Measurements from ENCODE around the gene TRAK2. TPM values are rescaled to one million over a fixed set of nuclear protein-coding genes. Genes with fewer than 3 reads are reported as not detected.

Gene TRAK2
- total RNA-seq, 2 donors from 2014 or later: 14.8 to 15.2 TPM

DNA sequence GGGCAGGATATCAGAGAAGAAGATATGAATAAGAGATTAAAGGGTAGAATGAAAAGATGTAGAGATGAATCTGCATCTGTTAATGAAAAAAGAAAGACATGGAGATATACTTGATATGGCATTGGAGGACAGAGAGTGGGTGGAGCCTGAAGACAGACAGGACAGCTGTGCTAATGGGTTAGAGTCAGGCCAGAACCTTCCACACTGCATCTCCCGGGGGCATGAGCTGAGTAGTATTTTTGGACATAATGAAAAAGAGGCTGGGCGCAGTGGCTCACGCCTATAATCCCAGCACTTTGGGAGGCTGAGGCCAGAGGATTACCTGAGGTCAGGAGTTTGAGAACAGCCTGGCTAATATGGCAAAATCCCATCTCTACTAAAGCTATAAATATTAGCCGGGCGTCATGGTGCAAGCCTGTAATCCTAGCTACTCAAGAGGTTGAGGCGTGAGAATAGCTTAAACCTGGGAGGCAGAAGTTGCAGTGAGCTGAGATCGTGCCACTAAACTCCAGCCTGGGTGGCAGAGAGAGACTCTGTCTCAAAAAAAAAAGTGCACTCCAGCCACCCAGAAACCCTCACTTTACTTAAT lies 105.5 kb downstream of the TRAK2 start:
- Histone ChIP-seq H3K4me1 (ENCODE audit: control insufficient read depth, insufficient read depth, low read length) (no peaks in the 10 kb centered on the region), H3K9ac (ENCODE audit: extremely low read depth, low read length, poor library complexity, severe bottlenecking) (no peak overlapping the region), H3K9me3 (ENCODE audit: control insufficient read depth, low read length) (no peaks in the 10 kb centered on the region), H3K4me3 (ENCODE audit: low read length) (no peak overlapping the region), H3K27ac (ENCODE audit: low read depth, low read length) (no peak overlapping the region), H3K36me3 (ENCODE audit: control insufficient read depth, insufficient read depth, low read length) (no peaks in the 10 kb centered on the region), H3K27me3 (ENCODE audit: control insufficient read depth, insufficient read depth, low read length, poor library complexity, severe bottlenecking) (peaks cover 46% of the 10 kb centered on the region)
- Mint-ChIP-seq H3K36me3 (ENCODE audit: low read depth) (no peaks in the 10 kb centered on the region), H3K4me3 (no peak overlapping the region), H3K27me3 (ENCODE audit: insufficient read depth) (peaks cover 44% of the 10 kb centered on the region), H3K9me3 (no peaks in the 10 kb centered on the region), H3K4me1 (peaks cover 7% of the 10 kb centered on the region), H3K27ac (no peak overlapping the region)
- no peak for DNase-seq
- WGBS, 2 experiments (ENCODE audit: insufficient coverage in 1 of 2, insufficient read length in 1 of 2): 94 to 100% methylated on average over 5 to 7 of the region's 7 CpGs
- TF ChIP-seq, protein P1, sequence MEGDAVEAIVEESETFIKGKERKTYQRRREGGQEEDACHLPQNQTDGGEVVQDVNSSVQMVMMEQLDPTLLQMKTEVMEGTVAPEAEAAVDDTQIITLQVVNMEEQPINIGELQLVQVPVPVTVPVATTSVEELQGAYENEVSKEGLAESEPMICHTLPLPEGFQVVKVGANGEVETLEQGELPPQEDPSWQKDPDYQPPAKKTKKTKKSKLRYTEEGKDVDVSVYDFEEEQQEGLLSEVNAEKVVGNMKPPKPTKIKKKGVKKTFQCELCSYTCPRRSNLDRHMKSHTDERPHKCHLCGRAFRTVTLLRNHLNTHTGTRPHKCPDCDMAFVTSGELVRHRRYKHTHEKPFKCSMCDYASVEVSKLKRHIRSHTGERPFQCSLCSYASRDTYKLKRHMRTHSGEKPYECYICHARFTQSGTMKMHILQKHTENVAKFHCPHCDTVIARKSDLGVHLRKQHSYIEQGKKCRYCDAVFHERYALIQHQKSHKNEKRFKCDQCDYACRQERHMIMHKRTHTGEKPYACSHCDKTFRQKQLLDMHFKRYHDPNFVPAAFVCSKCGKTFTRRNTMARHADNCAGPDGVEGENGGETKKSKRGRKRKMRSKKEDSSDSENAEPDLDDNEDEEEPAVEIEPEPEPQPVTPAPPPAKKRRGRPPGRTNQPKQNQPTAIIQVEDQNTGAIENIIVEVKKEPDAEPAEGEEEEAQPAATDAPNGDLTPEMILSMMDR (conservative IDR thresholded peaks at IDR 0.05): no peak

DNA sequence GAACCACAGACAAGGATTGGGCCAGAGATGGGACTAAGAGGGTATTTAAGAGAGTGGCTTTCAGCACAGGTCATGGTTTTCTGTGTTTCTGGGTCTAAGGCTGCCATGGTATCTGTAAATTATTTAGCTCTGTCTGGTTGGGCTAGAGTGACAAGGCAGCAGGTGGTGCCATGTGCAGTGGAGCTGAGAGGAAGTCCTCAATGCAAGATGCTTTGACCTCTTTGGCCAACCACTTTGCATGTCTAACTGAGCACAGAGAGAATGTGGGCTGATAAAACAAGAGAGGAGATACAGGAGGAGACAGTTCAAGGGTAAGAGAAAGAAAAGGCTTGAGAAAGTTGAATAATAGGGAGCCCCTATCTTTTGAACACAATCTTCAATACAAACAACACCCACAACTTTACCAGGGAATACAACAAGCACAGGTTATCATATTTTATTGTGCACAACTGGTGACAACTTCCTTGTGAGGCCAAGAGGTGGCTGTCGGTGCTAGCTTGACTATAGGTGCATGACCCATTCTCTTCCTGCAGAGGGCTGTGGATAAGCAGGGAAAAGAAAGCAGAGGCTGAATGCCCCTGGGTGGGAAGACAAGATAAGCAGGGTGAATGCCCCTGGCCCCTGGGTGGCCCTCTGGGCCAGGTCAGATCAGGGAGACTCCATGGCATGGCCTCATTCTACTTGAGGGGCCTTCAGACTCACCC lies 106.4 kb downstream of the TRAK2 start:
- Mint-ChIP-seq H3K36me3 (ENCODE audit: low read depth) (no peaks in the 10 kb centered on the region), H3K9me3 (no peaks in the 10 kb centered on the region), H3K4me3 (no peak overlapping the region), H3K27ac (no peak overlapping the region), H3K27me3 (ENCODE audit: insufficient read depth) (peaks cover 36% of the 10 kb centered on the region), H3K4me1 (peaks cover 7% of the 10 kb centered on the region)
- H3K36me3 ChIP-seq (ENCODE audit: control insufficient read depth, insufficient read depth, low read length): no peaks in the 10 kb centered on the region
- H3K9me3 ChIP-seq (ENCODE audit: control insufficient read depth, low read length): no peaks in the 10 kb centered on the region
- TF ChIP-seq, protein P1 (conservative IDR thresholded peaks at IDR 0.05): peak; percentile 66
- H3K27ac ChIP-seq (ENCODE audit: low read depth, low read length): no peak overlapping the region
- DNase-seq: peak; percentile 65
- H3K4me3 ChIP-seq (ENCODE audit: low read length): no peak overlapping the region
- H3K27me3 ChIP-seq (ENCODE audit: control insufficient read depth, insufficient read depth, low read length, poor library complexity, severe bottlenecking): peaks cover 37% of the 10 kb centered on the region
- H3K4me1 ChIP-seq (ENCODE audit: control insufficient read depth, insufficient read depth, low read length): no peaks in the 10 kb centered on the region
- H3K9ac ChIP-seq (ENCODE audit: extremely low read depth, low read length, poor library complexity, severe bottlenecking): no peak overlapping the region
- WGBS, 2 experiments (ENCODE audit: insufficient coverage in 1 of 2, insufficient read length in 1 of 2): 88% methylated on average over 1 of the region's 1 CpG; no CpG with 5 or more reads in 1 of the 2 experiments

DNA sequence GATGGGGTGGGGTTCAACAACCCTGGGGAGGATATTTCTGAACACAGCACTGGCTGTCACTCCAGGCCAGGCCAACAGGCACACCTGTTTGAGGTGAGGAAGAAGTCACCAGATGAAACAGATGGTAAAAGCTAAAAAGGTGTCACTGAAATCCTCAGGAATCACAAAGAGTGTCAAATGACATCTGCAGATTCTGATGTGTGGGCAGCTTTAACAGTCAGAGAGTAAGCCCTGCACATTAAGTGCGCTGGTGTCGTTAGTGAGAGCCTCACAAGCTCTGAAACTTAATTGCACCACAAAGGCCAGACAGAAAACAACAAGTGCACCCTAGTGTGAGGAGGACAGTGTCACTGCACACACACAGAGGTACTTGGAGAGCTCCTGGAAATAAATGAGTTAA lies 107.7 kb downstream of the TRAK2 start:
- no peak for DNase-seq

More for the DNA sequence above, 107.7 kb downstream of the TRAK2 start:
- WGBS, 2 experiments (ENCODE audit: insufficient coverage in 1 of 2, insufficient read length in 1 of 2): 80 to 85% methylated on average over 2 of the region's 2 CpGs
- no peak overlapping the region for H3K4me3 ChIP-seq (ENCODE audit: low read length)
- no peaks in the 10 kb centered on the region for H3K9me3 ChIP-seq (ENCODE audit: control insufficient read depth, low read length)
- no peak overlapping the region for H3K27ac Mint-ChIP-seq
- no peak overlapping the region for H3K27ac ChIP-seq (ENCODE audit: low read depth, low read length)
- TF ChIP-seq, protein P1 (conservative IDR thresholded peaks at IDR 0.05): no peak
- H3K4me3 Mint-ChIP-seq: no peak overlapping the region
- no peak overlapping the region for H3K9ac ChIP-seq (ENCODE audit: extremely low read depth, low read length, poor library complexity, severe bottlenecking)
- no peaks in the 10 kb centered on the region for H3K9me3 Mint-ChIP-seq
- H3K36me3 Mint-ChIP-seq (ENCODE audit: low read depth): no peaks in the 10 kb centered on the region
- H3K4me1 Mint-ChIP-seq: peaks cover 7% of the 10 kb centered on the region
- H3K27me3 ChIP-seq (ENCODE audit: control insufficient read depth, insufficient read depth, low read length, poor library complexity, severe bottlenecking): peaks cover 28% of the 10 kb centered on the region
- no peaks in the 10 kb centered on the region for H3K4me1 ChIP-seq (ENCODE audit: control insufficient read depth, insufficient read depth, low read length)
- H3K27me3 Mint-ChIP-seq (ENCODE audit: insufficient read depth): peaks cover 26% of the 10 kb centered on the region
- H3K36me3 ChIP-seq (ENCODE audit: control insufficient read depth, insufficient read depth, low read length): no peaks in the 10 kb centered on the region
